ENCODE results near the gene DCD.
A peak's percentile ranks its signal among the peaks of the same experiment; 100 is the strongest.
"Not testable (repeated sequence)": the region's sequence is repeated elsewhere in the genome, so short reads cannot be mapped to it uniquely, and the experiment has no call there.

DCD gene

DNA sequence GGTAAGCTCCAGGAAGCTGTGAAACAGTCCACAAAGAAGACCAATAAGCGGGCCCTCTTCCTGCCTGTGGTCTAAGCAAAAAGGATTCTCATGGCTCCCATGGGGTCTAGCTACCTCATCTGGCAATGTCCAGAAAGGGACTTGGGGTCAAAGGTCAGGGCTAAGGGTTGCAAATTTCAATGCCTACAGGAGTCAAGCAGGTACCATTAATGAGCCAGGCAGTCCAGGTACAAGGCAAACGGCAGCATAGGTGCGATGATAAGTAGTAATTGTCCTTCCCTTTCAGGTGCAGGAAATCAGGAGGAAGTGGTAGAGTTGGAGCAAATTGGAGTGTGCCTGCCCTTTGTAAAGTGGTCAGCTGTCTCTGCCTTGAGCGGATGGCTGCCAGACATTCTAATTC is 7.1 kb downstream of the DCD start:
- TF ChIP-seq BHLHE40 (IDR thresholded peaks at IDR 0.05; ENCODE audit: borderline replicate concordance), result no peak
- no peak for TF ChIP-seq ZNF384 (IDR thresholded peaks at IDR 0.05)
- ChIA-PET POLR2A (no interaction called here), CTCF (interaction anchor here (0.7 kb wide), 1 partner anchor 1084 kb away, joined by 4 read pairs; no protein-coding TSS in a partner anchor)
- DNase-seq (ENCODE audit: extremely low spot score), result no peak

DNA sequence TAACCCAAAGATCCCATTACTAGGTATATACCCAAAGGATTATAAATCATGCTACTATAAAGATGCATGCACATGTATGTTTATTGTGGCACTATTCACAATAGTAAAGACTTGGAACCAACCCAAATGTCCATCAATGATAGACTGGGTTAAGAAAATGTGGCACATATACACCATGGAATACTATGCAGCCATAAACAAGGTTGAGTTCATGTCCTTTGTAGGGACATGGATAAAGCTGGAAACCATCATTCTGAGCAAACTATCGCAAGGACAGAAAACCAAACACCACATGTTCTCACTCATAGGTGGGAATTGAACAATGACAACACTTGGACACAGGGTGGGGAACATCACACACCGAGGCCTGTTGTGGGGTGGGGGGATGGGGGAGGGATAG is 9.1 kb downstream of the DCD start:
- POLR2A ChIA-PET; DNase-seq (ENCODE audit: extremely low spot score); CTCF ChIA-PET: not testable (repeated sequence)

- ChIA-PET CTCF (no interaction called here), POLR2A (no interaction called here)
- DNase-seq (ENCODE audit: extremely low spot score), result no peak
- no peak for TF ChIP-seq CTBP1 (IDR thresholded peaks at IDR 0.05; ENCODE audit: borderline replicate concordance)
These were observed 13.4 kb downstream of the DCD start, which contains the start of gene LACRT for GRCh38 chr12:54634795-54635194. TSS of gene LACRT (minus strand) at chr12:54634895. CDS start at chr12:54634841, 54 bp downstream.

- peak; percentile 28 for DNase-seq (ENCODE audit: extremely low spot score)
- ChIA-PET POLR2A (no interaction called here), CTCF (interaction anchor here (0.5 to 1.0 kb wide), 2 partner anchors 105 to 131 kb away, joined by 3 to 6 read pairs; no protein-coding TSS in a partner anchor)
- TF ChIP-seq FOXM1 (IDR thresholded peaks at IDR 0.05; ENCODE audit: borderline replicate concordance), result no peak
- TF ChIP-seq ELF4 (IDR thresholded peaks at IDR 0.05), result no peak
- no peak for TF ChIP-seq SP1 (IDR thresholded peaks at IDR 0.05)
- TF ChIP-seq FOXK2 (IDR thresholded peaks at IDR 0.05), result no peak
These were observed 16.0 kb downstream of the DCD start for GRCh38 chr12:54631988-54632728.

DNA sequence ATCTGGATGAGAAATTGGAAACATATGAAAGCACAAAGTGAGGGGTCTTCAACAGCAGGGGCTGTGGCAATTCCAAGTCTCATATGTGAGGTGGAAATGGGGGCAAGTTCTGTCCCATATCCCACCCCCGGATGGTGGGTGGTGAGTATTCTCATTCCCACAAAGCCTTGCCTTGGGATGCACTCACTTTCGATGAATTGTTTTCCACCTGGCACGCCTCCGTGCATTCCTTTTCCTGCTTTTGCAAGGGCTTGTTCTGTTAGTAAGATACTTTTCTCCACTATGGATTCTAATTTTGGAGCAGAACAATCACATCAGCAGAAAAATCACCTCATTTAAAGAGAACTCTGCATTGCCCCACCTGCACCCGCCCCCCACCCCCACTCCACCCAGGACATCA is 16.6 kb downstream of the DCD start:
- ChIA-PET POLR2A (no interaction called here), CTCF (no interaction called here)
- no peak for DNase-seq (ENCODE audit: extremely low spot score)
- TF ChIP-seq ELF4 (IDR thresholded peaks at IDR 0.05), result no peak
- TF ChIP-seq, protein P1, sequence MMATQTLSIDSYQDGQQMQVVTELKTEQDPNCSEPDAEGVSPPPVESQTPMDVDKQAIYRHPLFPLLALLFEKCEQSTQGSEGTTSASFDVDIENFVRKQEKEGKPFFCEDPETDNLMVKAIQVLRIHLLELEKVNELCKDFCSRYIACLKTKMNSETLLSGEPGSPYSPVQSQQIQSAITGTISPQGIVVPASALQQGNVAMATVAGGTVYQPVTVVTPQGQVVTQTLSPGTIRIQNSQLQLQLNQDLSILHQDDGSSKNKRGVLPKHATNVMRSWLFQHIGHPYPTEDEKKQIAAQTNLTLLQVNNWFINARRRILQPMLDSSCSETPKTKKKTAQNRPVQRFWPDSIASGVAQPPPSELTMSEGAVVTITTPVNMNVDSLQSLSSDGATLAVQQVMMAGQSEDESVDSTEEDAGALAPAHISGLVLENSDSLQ (IDR thresholded peaks at IDR 0.05), result no peak
- no peak for TF ChIP-seq ARNT (IDR thresholded peaks at IDR 0.05)
- no peak for TF ChIP-seq FOXA1 (IDR thresholded peaks at IDR 0.05)
- no peak for TF ChIP-seq L3MBTL2 (conservative IDR thresholded peaks at IDR 0.05)
- TF ChIP-seq HDGF (IDR thresholded peaks at IDR 0.05; ENCODE audit: borderline replicate concordance), result no peak
- no peak for TF ChIP-seq BHLHE40 (IDR thresholded peaks at IDR 0.05; ENCODE audit: borderline replicate concordance)
- no peak for TF ChIP-seq TARDBP (IDR thresholded peaks at IDR 0.05)
- TF ChIP-seq FOXM1 (IDR thresholded peaks at IDR 0.05; ENCODE audit: borderline replicate concordance), result no peak
- TF ChIP-seq ZNF384 (IDR thresholded peaks at IDR 0.05), result no peak
- TF ChIP-seq SP1 (IDR thresholded peaks at IDR 0.05), result no peak
- TF ChIP-seq SUZ12 (IDR thresholded peaks at IDR 0.05), result no peak
- TF ChIP-seq LEF1 (IDR thresholded peaks at IDR 0.05; ENCODE audit: borderline replicate concordance), result no peak
- no peak for TF ChIP-seq CTBP1 (IDR thresholded peaks at IDR 0.05; ENCODE audit: borderline replicate concordance)
- no peak for TF ChIP-seq FOXK2 (IDR thresholded peaks at IDR 0.05)
- no peak for TF ChIP-seq NFRKB (IDR thresholded peaks at IDR 0.05)

- DNase-seq (ENCODE audit: extremely low spot score), result no peak
- ChIA-PET POLR2A (no interaction called here), CTCF (no interaction called here)
- TF ChIP-seq FOXK2 (IDR thresholded peaks at IDR 0.05) (no peak), SUZ12 (IDR thresholded peaks at IDR 0.05) (no peak), BHLHE40 (IDR thresholded peaks at IDR 0.05; ENCODE audit: borderline replicate concordance) (no peak), FOXM1 (IDR thresholded peaks at IDR 0.05; ENCODE audit: borderline replicate concordance) (no peak), CTBP1 (IDR thresholded peaks at IDR 0.05; ENCODE audit: borderline replicate concordance) (no peak), NFRKB (IDR thresholded peaks at IDR 0.05) (no peak), ARNT (IDR thresholded peaks at IDR 0.05) (no peak), ELF4 (IDR thresholded peaks at IDR 0.05) (no peak)
These were observed 18.2 kb downstream of the DCD start for GRCh38 chr12:54629925-54630324.

DNA sequence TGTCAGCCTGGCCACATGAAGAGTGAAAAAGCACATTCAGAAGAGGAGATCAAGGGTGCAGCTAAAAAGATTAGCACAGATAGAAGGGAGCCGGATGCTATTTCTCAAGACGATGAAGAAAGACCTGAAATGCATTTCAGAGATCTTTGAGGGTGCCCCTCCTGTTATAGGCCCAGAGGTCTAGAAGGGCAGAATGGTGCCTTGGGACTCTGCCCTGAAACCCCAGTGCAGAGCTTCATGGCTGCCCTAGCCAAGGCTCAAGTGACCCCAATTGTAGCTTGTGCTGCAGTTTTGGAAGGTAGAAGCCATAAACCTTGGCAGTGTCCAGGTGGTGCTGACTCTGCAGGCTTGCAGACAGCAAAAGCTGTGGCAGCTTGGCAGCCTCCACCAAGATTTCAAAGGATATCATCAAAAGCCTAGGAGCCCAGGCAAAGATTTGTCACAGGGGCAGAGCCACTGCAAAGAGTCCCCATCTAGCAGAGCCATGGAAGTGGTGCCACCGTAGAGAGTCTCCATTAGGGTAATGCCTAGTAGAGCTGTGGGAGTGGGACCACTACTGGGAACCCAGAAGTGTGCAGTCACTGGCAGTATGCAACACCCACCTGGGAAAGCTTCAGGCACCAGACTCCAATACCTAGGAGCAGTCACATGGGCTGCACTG is 19.8 kb downstream of the DCD start:
- ChIA-PET POLR2A (no interaction called here), CTCF (no interaction called here)
- no peak for TF ChIP-seq BHLHE40 (IDR thresholded peaks at IDR 0.05; ENCODE audit: borderline replicate concordance)
- TF ChIP-seq ZNF384 (IDR thresholded peaks at IDR 0.05), result no peak
- no peak for TF ChIP-seq FOXA1 (IDR thresholded peaks at IDR 0.05)
- DNase-seq (ENCODE audit: extremely low spot score), result no peak

GRCh38 chr12:54627304-54627703 is 20.9 kb downstream of the DCD start:
- TF ChIP-seq SUZ12 (IDR thresholded peaks at IDR 0.05) (no peak), BHLHE40 (IDR thresholded peaks at IDR 0.05; ENCODE audit: borderline replicate concordance) (no peak), ZNF384 (IDR thresholded peaks at IDR 0.05) (no peak), FOXM1 (IDR thresholded peaks at IDR 0.05; ENCODE audit: borderline replicate concordance) (no peak)
- no peak for DNase-seq (ENCODE audit: extremely low spot score)
- CTCF ChIA-PET, result no interaction called here
- POLR2A ChIA-PET, result no interaction called here

GRCh38 chr12:54625598-54625997 is 22.6 kb downstream of the DCD start:
- TF ChIP-seq BHLHE40 (IDR thresholded peaks at IDR 0.05; ENCODE audit: borderline replicate concordance) (no peak), CTBP1 (IDR thresholded peaks at IDR 0.05; ENCODE audit: borderline replicate concordance) (no peak), SUZ12 (IDR thresholded peaks at IDR 0.05) (no peak), ELF4 (IDR thresholded peaks at IDR 0.05) (no peak), FOXK2 (IDR thresholded peaks at IDR 0.05) (no peak), ARNT (IDR thresholded peaks at IDR 0.05) (no peak), FOXA1 (IDR thresholded peaks at IDR 0.05) (no peak), TARDBP (IDR thresholded peaks at IDR 0.05) (no peak), NFRKB (IDR thresholded peaks at IDR 0.05) (no peak), FOXM1 (IDR thresholded peaks at IDR 0.05; ENCODE audit: borderline replicate concordance) (no peak), L3MBTL2 (conservative IDR thresholded peaks at IDR 0.05) (no peak)
- TF ChIP-seq, protein P1 (IDR thresholded peaks at IDR 0.05), result no peak
- no peak for DNase-seq (ENCODE audit: extremely low spot score)
- CTCF ChIA-PET, result no interaction called here
- POLR2A ChIA-PET, result no interaction called here
